ENCODE data around the gene TMEM51.

Gene TMEM51

GRCh38 chr1:15225461-15225860 lies 71.9 kb downstream of the TMEM51 start:
- Histone ChIP-seq H3K4me1 (ENCODE audit: control insufficient read depth in 1 of 2, insufficient read depth in 2 of 2, low read length in 2 of 2) (no peaks in the 10 kb centered on the region), H3K27ac (ENCODE audit: low read length) (no peak overlapping the region), H3K4me3 (ENCODE audit: low read depth in 1 of 2, low read length in 2 of 2) (no peak overlapping the region), H3K9me3 (ENCODE audit: control insufficient read depth in 1 of 2, low read length in 2 of 2) (no peaks in the 10 kb centered on the region), H3K27me3 (ENCODE audit: low read depth, low read length) (no peaks in the 10 kb centered on the region), H3K36me3 (ENCODE audit: control insufficient read depth in 1 of 2, insufficient read depth in 2 of 2, low read length in 2 of 2) (no peaks in the 10 kb centered on the region)

GRCh38 chr1:15226388-15227255 lies 73.1 kb downstream of the TMEM51 start:
- Histone ChIP-seq H3K4me1 (ENCODE audit: control insufficient read depth in 1 of 2, insufficient read depth in 2 of 2, low read length in 2 of 2) (no peaks in the 10 kb centered on the region), H3K4me3 (ENCODE audit: low read depth in 1 of 2, low read length in 2 of 2) (no peak overlapping the region), H3K27ac (ENCODE audit: low read length) (no peak overlapping the region), H3K27me3 (ENCODE audit: low read depth, low read length) (no peaks in the 10 kb centered on the region), H3K9me3 (ENCODE audit: control insufficient read depth in 1 of 2, low read length in 2 of 2) (no peaks in the 10 kb centered on the region), H3K36me3 (ENCODE audit: control insufficient read depth in 1 of 2, insufficient read depth in 2 of 2, low read length in 2 of 2) (no peaks in the 10 kb centered on the region)

- no peaks in the 10 kb centered on the region for H3K9me3 ChIP-seq (ENCODE audit: control insufficient read depth in 1 of 2, low read length in 2 of 2)
- no peak overlapping the region for H3K27ac ChIP-seq (ENCODE audit: low read length)
- H3K4me3 ChIP-seq (ENCODE audit: low read depth in 1 of 2, low read length in 2 of 2) = no peak overlapping the region
- H3K27me3 ChIP-seq (ENCODE audit: low read depth, low read length) = no peaks in the 10 kb centered on the region
- no peaks in the 10 kb centered on the region for H3K4me1 ChIP-seq (ENCODE audit: control insufficient read depth in 1 of 2, insufficient read depth in 2 of 2, low read length in 2 of 2)
- no peaks in the 10 kb centered on the region for H3K36me3 ChIP-seq (ENCODE audit: control insufficient read depth in 1 of 2, insufficient read depth in 2 of 2, low read length in 2 of 2)
Observed at GRCh38 chr1:15229707-15230131, 76.2 kb downstream of the TMEM51 start.

GRCh38 chr1:15231714-15232201 lies 78.2 kb downstream of the TMEM51 start:
- Histone ChIP-seq H3K36me3 (ENCODE audit: control insufficient read depth in 1 of 2, insufficient read depth in 2 of 2, low read length in 2 of 2) (no peaks in the 10 kb centered on the region), H3K27ac (ENCODE audit: low read length) (no peak overlapping the region), H3K4me3 (ENCODE audit: low read depth in 1 of 2, low read length in 2 of 2) (no peak overlapping the region), H3K9me3 (ENCODE audit: control insufficient read depth in 1 of 2, low read length in 2 of 2) (no peaks in the 10 kb centered on the region), H3K4me1 (ENCODE audit: control insufficient read depth in 1 of 2, insufficient read depth in 2 of 2, low read length in 2 of 2) (no peaks in the 10 kb centered on the region), H3K27me3 (ENCODE audit: low read depth, low read length) (no peaks in the 10 kb centered on the region)

- Histone ChIP-seq H3K9me3 (ENCODE audit: control insufficient read depth in 1 of 2, low read length in 2 of 2) (no peaks in the 10 kb centered on the region), H3K36me3 (ENCODE audit: control insufficient read depth in 1 of 2, insufficient read depth in 2 of 2, low read length in 2 of 2) (no peaks in the 10 kb centered on the region), H3K4me1 (ENCODE audit: control insufficient read depth in 1 of 2, insufficient read depth in 2 of 2, low read length in 2 of 2) (no peaks in the 10 kb centered on the region), H3K27me3 (ENCODE audit: low read depth, low read length) (no peaks in the 10 kb centered on the region), H3K27ac (ENCODE audit: low read length) (no peak overlapping the region), H3K4me3 (ENCODE audit: low read depth in 1 of 2, low read length in 2 of 2) (no peak overlapping the region)
Observed at GRCh38 chr1:15233689-15234088, 80.1 kb downstream of the TMEM51 start.

GRCh38 chr1:15236321-15236721 lies 82.8 kb downstream of the TMEM51 start:
- Histone ChIP-seq H3K9me3 (ENCODE audit: control insufficient read depth in 1 of 2, low read length in 2 of 2) (no peaks in the 10 kb centered on the region), H3K36me3 (ENCODE audit: control insufficient read depth in 1 of 2, insufficient read depth in 2 of 2, low read length in 2 of 2) (no peaks in the 10 kb centered on the region), H3K4me1 (ENCODE audit: control insufficient read depth in 1 of 2, insufficient read depth in 2 of 2, low read length in 2 of 2) (no peaks in the 10 kb centered on the region), H3K27ac (ENCODE audit: low read length) (no peak overlapping the region), H3K27me3 (ENCODE audit: low read depth, low read length) (no peaks in the 10 kb centered on the region), H3K4me3 (ENCODE audit: low read depth in 1 of 2, low read length in 2 of 2) (no peak overlapping the region)

GRCh38 chr1:15236746-15237145 lies 83.2 kb downstream of the TMEM51 start:
- Histone ChIP-seq H3K27me3 (ENCODE audit: low read depth, low read length) (no peaks in the 10 kb centered on the region), H3K4me3 (ENCODE audit: low read depth in 1 of 2, low read length in 2 of 2) (no peak overlapping the region), H3K4me1 (ENCODE audit: control insufficient read depth in 1 of 2, insufficient read depth in 2 of 2, low read length in 2 of 2) (no peaks in the 10 kb centered on the region), H3K27ac (ENCODE audit: low read length) (no peak overlapping the region), H3K36me3 (ENCODE audit: control insufficient read depth in 1 of 2, insufficient read depth in 2 of 2, low read length in 2 of 2) (no peaks in the 10 kb centered on the region), H3K9me3 (ENCODE audit: control insufficient read depth in 1 of 2, low read length in 2 of 2) (no peaks in the 10 kb centered on the region)

GRCh38 chr1:15238789-15239188 lies 85.2 kb downstream of the TMEM51 start:
- Histone ChIP-seq H3K27me3 (ENCODE audit: low read depth, low read length) (no peaks in the 10 kb centered on the region), H3K36me3 (ENCODE audit: control insufficient read depth in 1 of 2, insufficient read depth in 2 of 2, low read length in 2 of 2) (no peaks in the 10 kb centered on the region)

GRCh38 chr1:15242766-15243165 lies 89.2 kb downstream of the TMEM51 start:
- Histone ChIP-seq H3K36me3 (ENCODE audit: control insufficient read depth in 1 of 2, insufficient read depth in 2 of 2, low read length in 2 of 2) (no peaks in the 10 kb centered on the region), H3K27ac (ENCODE audit: low read length) (no peak overlapping the region), H3K4me3 (ENCODE audit: low read depth in 1 of 2, low read length in 2 of 2) (no peak overlapping the region), H3K9me3 (ENCODE audit: control insufficient read depth in 1 of 2, low read length in 2 of 2) (no peaks in the 10 kb centered on the region), H3K4me1 (ENCODE audit: control insufficient read depth in 1 of 2, insufficient read depth in 2 of 2, low read length in 2 of 2) (peaks cover 0 to 39% of the 10 kb centered on the region in 2 donors), H3K27me3 (ENCODE audit: low read depth, low read length) (no peaks in the 10 kb centered on the region)

More at GRCh38 chr1:15238789-15239188, 85.2 kb downstream of the TMEM51 start:
- Histone ChIP-seq H3K9me3 (ENCODE audit: control insufficient read depth in 1 of 2, low read length in 2 of 2) (no peaks in the 10 kb centered on the region), H3K27ac (ENCODE audit: low read length) (no peak overlapping the region), H3K4me3 (ENCODE audit: low read depth in 1 of 2, low read length in 2 of 2) (no peak overlapping the region), H3K4me1 (ENCODE audit: control insufficient read depth in 1 of 2, insufficient read depth in 2 of 2, low read length in 2 of 2) (peaks cover 0 to 11% of the 10 kb centered on the region in 2 donors)

- no peak overlapping the region for H3K27ac ChIP-seq (ENCODE audit: low read length)
- no peaks in the 10 kb centered on the region for H3K9me3 ChIP-seq (ENCODE audit: control insufficient read depth in 1 of 2, low read length in 2 of 2)
- no peaks in the 10 kb centered on the region for H3K27me3 ChIP-seq (ENCODE audit: low read depth, low read length)
- peaks cover 0 to 39% of the 10 kb centered on the region in 2 donors for H3K4me1 ChIP-seq (ENCODE audit: control insufficient read depth in 1 of 2, insufficient read depth in 2 of 2, low read length in 2 of 2)
- no peak overlapping the region for H3K4me3 ChIP-seq (ENCODE audit: low read depth in 1 of 2, low read length in 2 of 2)
- no peaks in the 10 kb centered on the region for H3K36me3 ChIP-seq (ENCODE audit: control insufficient read depth in 1 of 2, insufficient read depth in 2 of 2, low read length in 2 of 2)
Observed at GRCh38 chr1:15243275-15244043, 89.9 kb downstream of the TMEM51 start.

- H3K36me3 ChIP-seq (ENCODE audit: control insufficient read depth in 1 of 2, insufficient read depth in 2 of 2, low read length in 2 of 2) = no peaks in the 10 kb centered on the region
- no peak overlapping the region for H3K4me3 ChIP-seq (ENCODE audit: low read depth in 1 of 2, low read length in 2 of 2)
- H3K27ac ChIP-seq (ENCODE audit: low read length) = no peak overlapping the region
- H3K27me3 ChIP-seq (ENCODE audit: low read depth, low read length) = no peaks in the 10 kb centered on the region
- no peaks in the 10 kb centered on the region for H3K9me3 ChIP-seq (ENCODE audit: control insufficient read depth in 1 of 2, low read length in 2 of 2)
- peaks cover 0 to 39% of the 10 kb centered on the region in 2 donors for H3K4me1 ChIP-seq (ENCODE audit: control insufficient read depth in 1 of 2, insufficient read depth in 2 of 2, low read length in 2 of 2)
Observed at GRCh38 chr1:15244813-15245212, 91.3 kb downstream of the TMEM51 start.
